SK-N-SH (cell line): ENCODE results near the gene PYGB. TPM values are rescaled to one million over a fixed set of nuclear protein-coding genes. Genes with fewer than 3 reads are reported as not detected.

ENCODE experiments used
- CTCF ChIA-PET: fragments of 300-600, 350-600 bp; formaldehyde crosslinking; extraction: SDS; loops from one replicate; lab custom pipeline; 2021; lab: Yijun Ruan, JAX
- POLR2A ChIA-PET: fragments of 350-600 bp; sonication (Branson Sonifier 250); formaldehyde crosslinking; extraction: SDS; loops from one replicate; lab custom pipeline; 2020; ENCODE audit warnings: antibody characterized with exemption, inconsistent platforms; lab: Yijun Ruan, JAX
- DNase-seq: peaks from one replicate; pipeline ENCODE4 v3.0.0; 2012
- H2AFZ ChIP-seq: fragments of 200-600 bp; sonication (generic); 2 replicates; pipeline ENCODE4 v1.8.1; 2016; ENCODE audit warnings: antibody characterized with exemption, mild to moderate bottlenecking, low read depth
- H3F3A ChIP-seq: fragments of 200-600 bp; sonication (generic); replicated peaks from 2 replicates; pipeline ENCODE3; 2016; ENCODE audit warnings: antibody characterized with exemption, mild to moderate bottlenecking; ENCODE audit not compliant: insufficient read depth
- H3K27ac ChIP-seq, 2 experiments: fragments of 200-500 bp in 1 of 2; fragments of 200-600 bp in 1 of 2; sonication (Bioruptor generic) in 1 of 2; sonication (generic), shearing (Covaris generic) in 1 of 2; 2 replicates each; pipeline versions ENCODE4 v1.5.1 to v1.6.1; 2014 to 2016; ENCODE audit warnings: low read depth in 2 of 2, inconsistent platforms in 1 of 2, low read length in 1 of 2, mild to moderate bottlenecking in 1 of 2, mixed read lengths in 1 of 2
- H3K27me3 ChIP-seq: fragments of 200-600 bp; sonication (generic), shearing (Covaris generic); 2 replicates; pipeline ENCODE4 v1.6.1; 2016; ENCODE audit warnings: mixed run types; ENCODE audit not compliant: insufficient read depth
- H3K36me3 ChIP-seq, 2 experiments: fragments of 200-500 bp in 1 of 2; fragments of 200-600 bp in 1 of 2; sonication (Bioruptor generic) in 1 of 2; sonication (generic) in 1 of 2; replicated peaks in 1 of 2; 2 replicates each; pipeline versions ENCODE3 to v1.5.1; 2014 to 2016; ENCODE audit warnings: low read length in 1 of 2, mild to moderate bottlenecking in 1 of 2; ENCODE audit not compliant: insufficient read depth in 2 of 2, control insufficient read depth in 1 of 2
- H3K4me1 ChIP-seq, 2 experiments: fragments of 200-500 bp in 1 of 2; fragments of 200-600 bp in 1 of 2; sonication (Bioruptor generic) in 1 of 2; sonication (generic), shearing (Covaris generic) in 1 of 2; 2 replicates each; pipeline versions ENCODE4 v1.5.1 to v1.6.1; 2014 to 2016; ENCODE audit warnings: low read depth in 1 of 2, low read length in 1 of 2, mixed run types in 1 of 2; ENCODE audit not compliant: insufficient read depth in 2 of 2, control insufficient read depth in 1 of 2
- H3K4me2 ChIP-seq: fragments of 200-600 bp; sonication (generic), shearing (Covaris generic); 2 replicates; pipeline ENCODE4 v1.6.1; 2017; ENCODE audit warnings: mixed run types
- H3K4me3 ChIP-seq, 2 experiments: fragments of 200-500 bp in 1 of 2; fragments of 200-600 bp in 1 of 2; sonication (Bioruptor generic) in 1 of 2; sonication (generic), shearing (Covaris generic) in 1 of 2; 2 replicates each; pipeline versions ENCODE4 v1.5.1 to v1.8.1; 2014 to 2016; ENCODE audit warnings: low read depth in 2 of 2, inconsistent platforms in 1 of 2, low read length in 1 of 2, mild to moderate bottlenecking in 1 of 2, mixed read lengths in 1 of 2, moderate library complexity in 1 of 2
- H3K79me2 ChIP-seq: fragments of 200-600 bp; sonication (generic); 2 replicates; pipeline ENCODE4 v1.8.1; 2017; ENCODE audit warnings: mild to moderate bottlenecking; ENCODE audit not compliant: insufficient read depth
- H3K9ac ChIP-seq: fragments of 200-600 bp; sonication (generic); 2 replicates; pipeline ENCODE4 v1.6.1; 2017; ENCODE audit warnings: mixed run types
- H3K9me2 ChIP-seq: fragments of 200-600 bp; sonication (generic); 2 replicates; pipeline ENCODE4 v1.6.1; 2017; ENCODE audit warnings: mixed run types
- H3K9me3 ChIP-seq: fragments of 200-600 bp; sonication (generic); 2 replicates; pipeline ENCODE4 v1.6.1; 2017; ENCODE audit warnings: mixed run types, mild to moderate bottlenecking, moderate library complexity
- H4K20me1 ChIP-seq: fragments of 200-600 bp; sonication (generic); 2 replicates; pipeline ENCODE4 v1.6.1; 2017; ENCODE audit warnings: mild to moderate bottlenecking, mixed run types; ENCODE audit not compliant: insufficient read depth
- ELF1 ChIP-seq: IDR thresholded peaks from 2 replicates; pipeline ENCODE4 v1.4.0; 2012
- EP300 ChIP-seq, 2 experiments: IDR thresholded peaks; 2 replicates each; pipeline versions ENCODE4 v1.4.0 to v1.6.1; 2012; ENCODE audit warnings: borderline replicate concordance in 1 of 2, low read depth in 1 of 2, low read length in 1 of 2
- EZH2phosphoT487 ChIP-seq: fragments of 200-600 bp; sonication (generic); IDR thresholded peaks from 2 replicates; pipeline ENCODE4 v1.6.1; 2017; ENCODE audit warnings: low read depth, mixed run types, mild to moderate bottlenecking, antibody characterized with exemption, moderate library complexity, borderline replicate concordance
- JUND ChIP-seq: IDR thresholded peaks from 2 replicates; pipeline ENCODE4 v1.4.0; 2012
- MAX ChIP-seq: IDR thresholded peaks from 2 replicates; pipeline ENCODE4 v1.4.0; 2012; ENCODE audit warnings: low read depth
- MEF2A ChIP-seq: IDR thresholded peaks from 2 replicates; pipeline ENCODE4 v1.4.0; 2012; ENCODE audit warnings: low read depth, borderline replicate concordance
- NFIC ChIP-seq: IDR thresholded peaks from 2 replicates; pipeline ENCODE4 v1.4.0; 2012; ENCODE audit warnings: borderline replicate concordance
- NRF1 ChIP-seq: IDR thresholded peaks from 2 replicates; pipeline ENCODE4 v1.6.1; 2012; ENCODE audit warnings: low read depth, mild to moderate bottlenecking, low read length
- PBX3 ChIP-seq: IDR thresholded peaks from 2 replicates; pipeline ENCODE4; 2012
- POLR2AphosphoS5 ChIP-seq: IDR thresholded peaks from 2 replicates; pipeline ENCODE4 v1.6.1; 2012; ENCODE audit warnings: low read depth, low read length
- SIN3A ChIP-seq: IDR thresholded peaks from 2 replicates; pipeline ENCODE4 v1.6.1; 2012; ENCODE audit warnings: low read depth, mild to moderate bottlenecking, low read length, moderate library complexity, borderline replicate concordance
- SMC3 ChIP-seq: IDR thresholded peaks from 2 replicates; pipeline ENCODE4 v1.6.1; 2012; ENCODE audit warnings: low read depth, low read length, improper control_type of control experiment
- USF1 ChIP-seq: IDR thresholded peaks from 2 replicates; pipeline ENCODE4 v1.4.0; 2012; ENCODE audit warnings: low read depth, borderline replicate concordance
- USF2 ChIP-seq: fragments of 150-350 bp; IDR thresholded peaks from 2 replicates; pipeline ENCODE4 v1.6.1; 2017; ENCODE audit warnings: antibody characterized with exemption, low read length, low read depth, borderline replicate concordance
- WGBS: methylation state at CpG from one replicate; pipeline ENCODE4 v1.1.6; 2017; ENCODE audit warnings: low lambda C conversion rate; 5-methylcytosine and 5-hydroxymethylcytosine counted together
- polyA plus RNA-seq, 3 experiments: library from polyadenylated mRNA; depleted of rRNA; stranded (reverse); fragments of >200 nt; gene quantifications; 2 replicates each; pipeline ENCODE4 v1.2.3, GENCODE V29; 2012

The PYGB gene
- polyA plus RNA-seq, 1 of the 3 experiments (the other 2 are of a cell fraction), result 35.8 TPM

GRCh38 chr20:25316506-25317190, 68.8 kb downstream of the PYGB start:
- Histone ChIP-seq H3K4me2 (no peak overlapping the region), H2AFZ (no peak overlapping the region), H3K4me1 (peaks cover 11 to 23% of the 10 kb centered on the region in 2 experiments), H3K9me3 (no peaks in the 10 kb centered on the region), H3K9me2 (no peaks in the 10 kb centered on the region), H3K27me3 (no peaks in the 10 kb centered on the region), H3K36me3 (peaks cover 0 to under 1% of the 10 kb centered on the region in 2 experiments), H3K79me2 (no peaks in the 10 kb centered on the region; the same call in 1 of the 2 replicates), H3F3A (no peaks in the 10 kb centered on the region)
- ChIA-PET POLR2A (no interaction called here), CTCF (interaction anchor here (0.9 to 2.4 kb wide), 2 partner anchors 22 to 82 kb away, joined by 4 to 14 read pairs; no protein-coding TSS in a partner anchor)
- WGBS, result 98% methylated on average over 11 of the region's 11 CpGs
- DNase-seq, result no peak
- no peak for TF ChIP-seq USF2
- TF ChIP-seq NFIC, result no peak
- no peak for TF ChIP-seq EP300 (IDR thresholded peaks at IDR 0.05; ENCODE audit: borderline replicate concordance in 1 of 2, low read depth in 1 of 2, low read length in 1 of 2)
- TF ChIP-seq NRF1, result no peak
- no peak for TF ChIP-seq SIN3A
- TF ChIP-seq EZH2phosphoT487, result no peak
- TF ChIP-seq MAX, result no peak
- TF ChIP-seq ELF1, result no peak
- TF ChIP-seq POLR2AphosphoS5, result no peak
- no peak for TF ChIP-seq PBX3
- no peak for TF ChIP-seq USF1
- no peak for TF ChIP-seq SMC3
- TF ChIP-seq JUND, result no peak
- TF ChIP-seq MEF2A, result no peak
- TF ChIP-seq, all 33 proteins: peak for 0
- Histone ChIP-seq H3K4me3 (no peak overlapping the region), H3K9ac (no peak overlapping the region), H3K27ac (no peak overlapping the region), H4K20me1 (no peaks in the 10 kb centered on the region)
